HepG2 (cell line): ENCODE data around the gene STX5. TPM values are rescaled to one million over a fixed set of nuclear protein-coding genes. Genes with fewer than 3 reads are reported as not detected.

Experiments
- ARNT ChIP-seq: fragments of 450-650 bp; IDR thresholded peaks from 2 replicates; pipeline ENCODE4 v1.6.1; 2017
- FOXC1 ChIP-seq: sonication (generic); formaldehyde crosslinking; IDR thresholded peaks from 2 replicates; pipeline ENCODE4 v1.8.0; 2022; ENCODE audit warnings: mild to moderate bottlenecking, missing genetic modification reagents, borderline replicate concordance
- FOXJ3 ChIP-seq: sonication (generic); formaldehyde crosslinking; IDR thresholded peaks from 2 replicates; pipeline ENCODE4 v1.4.0; 2020; ENCODE audit warnings: missing genetic modification reagents, mild to moderate bottlenecking, borderline replicate concordance
- HDAC6 ChIP-seq: fragments of 200-600 bp; sonication (generic); IDR thresholded peaks from 2 replicates; pipeline ENCODE4 v1.7.0; 2017; ENCODE audit warnings: mild to moderate bottlenecking, antibody characterized with exemption, low read length, low read depth
- HNF4A ChIP-seq: sonication (generic); formaldehyde crosslinking; IDR thresholded peaks from 2 replicates; pipeline ENCODE4 v1.4.0; 2020; ENCODE audit warnings: missing genetic modification reagents
- HNRNPL ChIP-seq: fragments of 200-400 bp; formaldehyde crosslinking; IDR thresholded peaks from 2 replicates; pipeline ENCODE4 v1.6.1; 2017; ENCODE audit warnings: mild to moderate bottlenecking, low read depth, low read length
- MEIS2 ChIP-seq: sonication (generic); formaldehyde crosslinking; IDR thresholded peaks from 2 replicates; pipeline ENCODE4 v1.9.0; 2021; ENCODE audit warnings: mild to moderate bottlenecking, missing genetic modification reagents
- MIER2 ChIP-seq: IDR thresholded peaks from 2 replicates; pipeline ENCODE4 v1.6.1; 2016; ENCODE audit warnings: missing biosample characterization, missing genetic modification reagents
- NPAS2 ChIP-seq: sonication (generic); formaldehyde crosslinking; IDR thresholded peaks from 2 replicates; pipeline ENCODE4 v1.8.0; 2022; ENCODE audit warnings: mild to moderate bottlenecking, missing genetic modification reagents, borderline replicate concordance
- NR1H2 ChIP-seq: sonication (generic); formaldehyde crosslinking; IDR thresholded peaks from 2 replicates; pipeline ENCODE4 v1.8.1; 2022; ENCODE audit warnings: low read depth, missing genetic modification reagents, borderline replicate concordance
- PHF21A ChIP-seq: sonication (generic); formaldehyde crosslinking; IDR thresholded peaks from 2 replicates; pipeline ENCODE4 v1.5.0; 2020; ENCODE audit warnings: mild to moderate bottlenecking, missing genetic modification reagents
- POLR2AphosphoS2 ChIP-seq: IDR thresholded peaks from 2 replicates; pipeline ENCODE4 v1.6.1; 2011; ENCODE audit warnings: low read depth, low read length, improper control_type of control experiment
- RFX5 ChIP-seq: IDR thresholded peaks from 2 replicates; pipeline ENCODE4 v1.6.1; 2011; ENCODE audit warnings: low read depth, low read length, improper control_type of control experiment
- SAP130 ChIP-seq: IDR thresholded peaks from 2 replicates; pipeline ENCODE4 v1.6.1; 2016; ENCODE audit warnings: low read depth
- SRY ChIP-seq: sonication (generic); formaldehyde crosslinking; IDR thresholded peaks from 2 replicates; pipeline ENCODE4 v1.8.0; 2022; ENCODE audit warnings: mild to moderate bottlenecking, missing genetic modification reagents
- TAF15 ChIP-seq: fragments of 200-400 bp; formaldehyde crosslinking; IDR thresholded peaks from one replicate; pipeline ENCODE4 v1.6.1; 2018; ENCODE audit warnings: mild to moderate bottlenecking, low read depth, low read length; ENCODE audit not compliant: poor library complexity, severe bottlenecking
- ZIK1 ChIP-seq: sonication (generic); formaldehyde crosslinking; IDR thresholded peaks from 2 replicates; pipeline ENCODE4 v1.5.0; 2020; ENCODE audit warnings: mild to moderate bottlenecking, low read depth, missing genetic modification reagents, borderline replicate concordance
- ZNF235 ChIP-seq: sonication (generic); formaldehyde crosslinking; IDR thresholded peaks from 2 replicates; pipeline ENCODE4 v1.8.1; 2023; ENCODE audit warnings: mild to moderate bottlenecking, missing genetic modification reagents, borderline replicate concordance
- ZNF431 ChIP-seq: sonication (generic); formaldehyde crosslinking; IDR thresholded peaks from 2 replicates; pipeline ENCODE4 v1.9.0; 2022; ENCODE audit warnings: missing genetic modification reagents, low read depth, mild to moderate bottlenecking, borderline replicate concordance
- ZNF660 ChIP-seq: sonication (generic); formaldehyde crosslinking; IDR thresholded peaks from 2 replicates; pipeline ENCODE4 v1.5.1; 2020; ENCODE audit warnings: mild to moderate bottlenecking, low read depth, missing genetic modification reagents, borderline replicate concordance
- polyA plus RNA-seq, 8 experiments: library from polyadenylated mRNA; depleted of rRNA in 3 of 8; stranded (reverse) in 7 of 8; unstranded in 1 of 8; fragments of >200 nt; fragmentation: Illumina TruSeq in 4 of 8; extraction: Trizol in 4 of 8; gene quantifications; 2 replicates each; pipeline versions ENCODE4 v1.2.1 to v1.2.3, GENCODE V29; 2011 to 2016; ENCODE audit warnings: low read depth in 4 of 8, missing spikeins in 1 of 8, mixed read lengths in 1 of 8; ENCODE audit not compliant: insufficient read depth in 1 of 8
- total RNA-seq, 5 experiments: library from RNA; depleted of rRNA; stranded (reverse); fragments of >200 nt; fragmentation: Illumina TruSeq; extraction: Trizol; gene quantifications; 2 replicates each; pipeline ENCODE4 v1.2.3, GENCODE V29; 2016; ENCODE audit warnings: low read depth in 1 of 5
- TF ChIP-seq, protein P1 (sequence below): sonication (generic); formaldehyde crosslinking; IDR thresholded peaks from 2 replicates; pipeline ENCODE4 v1.4.0; 2020; ENCODE audit warnings: missing genetic modification reagents, mild to moderate bottlenecking, borderline replicate concordance
- TF ChIP-seq, protein P2 (sequence below): sonication (generic); formaldehyde crosslinking; IDR thresholded peaks from 2 replicates; pipeline ENCODE4 v1.4.0; 2020; ENCODE audit warnings: missing genetic modification reagents
- TF ChIP-seq, protein P3 (sequence below): IDR thresholded peaks from 2 replicates; pipeline ENCODE4 v1.6.1; 2018; ENCODE audit warnings: missing genetic modification reagents

The STX5 gene
- total and polyA plus RNA-seq, 2 of the 13 experiments (the other 11 are each of a cell fraction or from before 2014, with no cell fraction given) = 26.9 to 30.0 TPM

DNA sequence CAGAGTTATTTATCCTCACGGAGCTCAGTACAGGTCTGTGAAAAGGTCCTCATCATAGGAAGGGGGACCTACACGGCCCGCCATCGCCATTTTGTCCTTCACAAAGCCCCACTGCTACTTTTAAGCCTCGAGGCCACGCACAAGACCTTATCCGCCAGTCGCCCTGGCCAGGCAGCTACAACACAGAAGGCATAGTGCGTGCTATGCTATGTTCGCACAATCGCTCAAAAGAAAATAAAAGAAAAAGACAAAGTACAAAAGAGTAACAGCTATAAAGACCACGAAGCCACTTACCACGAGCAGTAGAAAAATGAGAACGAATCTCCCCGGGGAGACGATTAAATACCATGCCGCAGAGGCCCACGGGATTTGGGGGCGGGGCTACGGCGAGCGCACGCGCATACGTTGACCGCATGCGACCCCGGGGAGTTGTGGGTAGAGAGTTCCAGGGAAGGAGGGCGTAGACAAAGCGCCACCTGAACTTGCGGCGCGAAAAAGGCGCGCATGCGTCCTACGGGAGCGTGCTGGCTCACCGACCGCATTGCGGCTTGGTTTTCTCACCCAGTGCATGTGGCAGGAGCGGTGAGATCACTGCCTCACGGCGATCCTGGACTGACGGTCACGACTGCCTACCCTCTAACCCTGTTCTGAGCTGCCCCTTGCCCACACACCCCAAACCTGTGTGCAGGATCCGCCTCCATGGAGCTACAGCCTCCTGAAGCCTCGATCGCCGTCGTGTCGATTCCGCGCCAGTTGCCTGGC is 23.9 kb upstream of the STX5 start (continued):
- TF ChIP-seq, protein P1, sequence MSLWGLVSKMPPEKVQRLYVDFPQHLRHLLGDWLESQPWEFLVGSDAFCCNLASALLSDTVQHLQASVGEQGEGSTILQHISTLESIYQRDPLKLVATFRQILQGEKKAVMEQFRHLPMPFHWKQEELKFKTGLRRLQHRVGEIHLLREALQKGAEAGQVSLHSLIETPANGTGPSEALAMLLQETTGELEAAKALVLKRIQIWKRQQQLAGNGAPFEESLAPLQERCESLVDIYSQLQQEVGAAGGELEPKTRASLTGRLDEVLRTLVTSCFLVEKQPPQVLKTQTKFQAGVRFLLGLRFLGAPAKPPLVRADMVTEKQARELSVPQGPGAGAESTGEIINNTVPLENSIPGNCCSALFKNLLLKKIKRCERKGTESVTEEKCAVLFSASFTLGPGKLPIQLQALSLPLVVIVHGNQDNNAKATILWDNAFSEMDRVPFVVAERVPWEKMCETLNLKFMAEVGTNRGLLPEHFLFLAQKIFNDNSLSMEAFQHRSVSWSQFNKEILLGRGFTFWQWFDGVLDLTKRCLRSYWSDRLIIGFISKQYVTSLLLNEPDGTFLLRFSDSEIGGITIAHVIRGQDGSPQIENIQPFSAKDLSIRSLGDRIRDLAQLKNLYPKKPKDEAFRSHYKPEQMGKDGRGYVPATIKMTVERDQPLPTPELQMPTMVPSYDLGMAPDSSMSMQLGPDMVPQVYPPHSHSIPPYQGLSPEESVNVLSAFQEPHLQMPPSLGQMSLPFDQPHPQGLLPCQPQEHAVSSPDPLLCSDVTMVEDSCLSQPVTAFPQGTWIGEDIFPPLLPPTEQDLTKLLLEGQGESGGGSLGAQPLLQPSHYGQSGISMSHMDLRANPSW (CRISPR knock-in tag) = no peak
- peak; percentile 88; the same call in 1 of the 2 replicates for TF ChIP-seq ZNF235 (CRISPR knock-in tag)
- no peak for TF ChIP-seq ARNT
- peak; percentile 96 for TF ChIP-seq SAP130
- peak; percentile 56; the same call in 1 of the 2 replicates for TF ChIP-seq HNRNPL
- peak; percentile 53 for TF ChIP-seq RFX5
- TF ChIP-seq FOXJ3 (CRISPR knock-in tag) = peak; percentile 76; the same call in 1 of the 2 replicates
- no peak for TF ChIP-seq NR1H2
- peak; percentile 94 for TF ChIP-seq MEIS2 (CRISPR knock-in tag)
- TF ChIP-seq HNF4A (CRISPR knock-in tag) = peak; percentile 21; the same call in 1 of the 2 replicates
- peak; percentile 98 for TF ChIP-seq ZIK1 (CRISPR knock-in tag)
- TF ChIP-seq FOXC1 = peak; percentile 65
- peak; percentile 97 for TF ChIP-seq SRY
- TF ChIP-seq TAF15 = peak; percentile 64
- TF ChIP-seq, protein P2, sequence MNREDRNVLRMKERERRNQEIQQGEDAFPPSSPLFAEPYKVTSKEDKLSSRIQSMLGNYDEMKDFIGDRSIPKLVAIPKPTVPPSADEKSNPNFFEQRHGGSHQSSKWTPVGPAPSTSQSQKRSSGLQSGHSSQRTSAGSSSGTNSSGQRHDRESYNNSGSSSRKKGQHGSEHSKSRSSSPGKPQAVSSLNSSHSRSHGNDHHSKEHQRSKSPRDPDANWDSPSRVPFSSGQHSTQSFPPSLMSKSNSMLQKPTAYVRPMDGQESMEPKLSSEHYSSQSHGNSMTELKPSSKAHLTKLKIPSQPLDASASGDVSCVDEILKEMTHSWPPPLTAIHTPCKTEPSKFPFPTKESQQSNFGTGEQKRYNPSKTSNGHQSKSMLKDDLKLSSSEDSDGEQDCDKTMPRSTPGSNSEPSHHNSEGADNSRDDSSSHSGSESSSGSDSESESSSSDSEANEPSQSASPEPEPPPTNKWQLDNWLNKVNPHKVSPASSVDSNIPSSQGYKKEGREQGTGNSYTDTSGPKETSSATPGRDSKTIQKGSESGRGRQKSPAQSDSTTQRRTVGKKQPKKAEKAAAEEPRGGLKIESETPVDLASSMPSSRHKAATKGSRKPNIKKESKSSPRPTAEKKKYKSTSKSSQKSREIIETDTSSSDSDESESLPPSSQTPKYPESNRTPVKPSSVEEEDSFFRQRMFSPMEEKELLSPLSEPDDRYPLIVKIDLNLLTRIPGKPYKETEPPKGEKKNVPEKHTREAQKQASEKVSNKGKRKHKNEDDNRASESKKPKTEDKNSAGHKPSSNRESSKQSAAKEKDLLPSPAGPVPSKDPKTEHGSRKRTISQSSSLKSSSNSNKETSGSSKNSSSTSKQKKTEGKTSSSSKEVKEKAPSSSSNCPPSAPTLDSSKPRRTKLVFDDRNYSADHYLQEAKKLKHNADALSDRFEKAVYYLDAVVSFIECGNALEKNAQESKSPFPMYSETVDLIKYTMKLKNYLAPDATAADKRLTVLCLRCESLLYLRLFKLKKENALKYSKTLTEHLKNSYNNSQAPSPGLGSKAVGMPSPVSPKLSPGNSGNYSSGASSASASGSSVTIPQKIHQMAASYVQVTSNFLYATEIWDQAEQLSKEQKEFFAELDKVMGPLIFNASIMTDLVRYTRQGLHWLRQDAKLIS (CRISPR knock-in tag) = peak; percentile 96
- TF ChIP-seq ZNF431 (CRISPR knock-in tag) = peak; percentile 95; the same call in 1 of the 2 replicates
- no peak for TF ChIP-seq NPAS2 (CRISPR knock-in tag)
- peak; percentile 61; the same call in 1 of the 2 replicates for TF ChIP-seq PHF21A
- TF ChIP-seq HDAC6 = peak; percentile 89
- TF ChIP-seq, protein P3, sequence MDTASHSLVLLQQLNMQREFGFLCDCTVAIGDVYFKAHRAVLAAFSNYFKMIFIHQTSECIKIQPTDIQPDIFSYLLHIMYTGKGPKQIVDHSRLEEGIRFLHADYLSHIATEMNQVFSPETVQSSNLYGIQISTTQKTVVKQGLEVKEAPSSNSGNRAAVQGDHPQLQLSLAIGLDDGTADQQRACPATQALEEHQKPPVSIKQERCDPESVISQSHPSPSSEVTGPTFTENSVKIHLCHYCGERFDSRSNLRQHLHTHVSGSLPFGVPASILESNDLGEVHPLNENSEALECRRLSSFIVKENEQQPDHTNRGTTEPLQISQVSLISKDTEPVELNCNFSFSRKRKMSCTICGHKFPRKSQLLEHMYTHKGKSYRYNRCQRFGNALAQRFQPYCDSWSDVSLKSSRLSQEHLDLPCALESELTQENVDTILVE (CRISPR knock-in tag) = peak; percentile 32; the same call in 1 of the 2 replicates
- peak; percentile 97 for TF ChIP-seq POLR2AphosphoS2
- no peak for TF ChIP-seq MIER2
- TF ChIP-seq ZNF660 (CRISPR knock-in tag) = no peak
